T-helper 1 cell treated with Interleukin-12 subunit alpha and Interleukin-12 subunit beta and Interleukin-4 antibody, amounts not matched to agents 30 μg/mL and 1 μg/mL, for 36 hours (primary cell): ENCODE data around the gene LSM11.
A peak's percentile ranks its signal among the peaks of the same experiment; 100 is the strongest.
"Not testable (repeated sequence)": the region's sequence is repeated elsewhere in the genome, so short reads cannot be mapped to it uniquely, and the experiment has no call there.

Experiments used
- H3K27ac Mint-ChIP-seq: one replicate; pipeline ENCODE4 v1.8.0; 2021; ENCODE audit warnings: mild to moderate bottlenecking, mixed read lengths
- H3K27me3 Mint-ChIP-seq: one replicate; pipeline ENCODE4 v1.8.0; 2021; ENCODE audit warnings: low read depth, mixed read lengths
- H3K36me3 Mint-ChIP-seq: one replicate; pipeline ENCODE4 v1.8.0; 2021; ENCODE audit warnings: low read depth, mixed read lengths
- H3K4me1 Mint-ChIP-seq: one replicate; pipeline ENCODE4 v1.8.0; 2021; ENCODE audit warnings: low read depth, mixed read lengths
- H3K4me3 Mint-ChIP-seq: one replicate; pipeline ENCODE4 v1.8.0; 2021; ENCODE audit warnings: mild to moderate bottlenecking, moderate library complexity, mixed read lengths
- H3K9me3 Mint-ChIP-seq: one replicate; pipeline ENCODE4 v1.8.0; 2021; ENCODE audit warnings: mixed read lengths

LSM11 gene

DNA sequence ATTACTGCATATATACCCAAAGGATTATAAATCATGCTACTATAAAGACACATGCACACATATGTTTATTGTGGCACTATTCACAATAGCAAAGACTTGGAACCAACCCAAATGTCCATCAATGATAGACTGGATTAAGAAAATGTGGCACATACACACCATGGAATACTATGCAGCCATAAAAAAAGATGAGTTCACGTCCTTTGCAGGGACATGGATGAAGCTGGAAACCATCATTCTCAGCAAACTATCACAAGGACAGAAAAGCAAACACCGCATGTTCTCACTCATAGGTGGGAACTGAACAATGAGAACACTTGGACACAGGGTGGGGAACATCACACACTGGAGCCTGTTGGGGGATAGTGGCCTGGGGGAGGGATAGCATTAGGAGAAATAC is 16.9 kb upstream of the LSM11 start:
- H3K27ac Mint-ChIP-seq, H3K4me3 Mint-ChIP-seq, H3K4me1 Mint-ChIP-seq, H3K9me3 Mint-ChIP-seq, H3K36me3 Mint-ChIP-seq, H3K27me3 Mint-ChIP-seq: not testable (repeated sequence)

DNA sequence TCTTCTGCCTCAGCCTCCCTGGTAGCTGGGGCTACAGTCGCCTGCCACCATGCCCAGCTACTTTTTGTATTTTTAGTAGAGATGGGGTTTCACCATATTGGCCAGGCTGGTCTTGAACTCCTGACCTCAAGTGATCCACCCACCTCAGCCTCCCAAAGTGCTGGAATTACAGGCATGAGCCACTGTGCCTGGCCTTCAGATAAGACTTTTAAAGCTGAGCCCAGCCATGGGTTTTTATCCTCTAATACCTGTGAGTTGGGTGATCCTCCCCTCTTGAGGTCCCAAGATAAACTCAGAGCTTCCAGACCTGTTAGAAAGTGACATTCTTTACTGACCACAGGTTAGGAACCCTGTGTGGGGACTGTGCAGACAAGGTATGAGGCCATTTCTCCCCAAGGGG is 15.7 kb upstream of the LSM11 start:
- not testable (repeated sequence) for H3K27ac Mint-ChIP-seq, H3K36me3 Mint-ChIP-seq, H3K27me3 Mint-ChIP-seq, H3K4me3 Mint-ChIP-seq, H3K9me3 Mint-ChIP-seq
- H3K4me1 Mint-ChIP-seq = peaks cover 14% of the 10 kb centered on the region

DNA sequence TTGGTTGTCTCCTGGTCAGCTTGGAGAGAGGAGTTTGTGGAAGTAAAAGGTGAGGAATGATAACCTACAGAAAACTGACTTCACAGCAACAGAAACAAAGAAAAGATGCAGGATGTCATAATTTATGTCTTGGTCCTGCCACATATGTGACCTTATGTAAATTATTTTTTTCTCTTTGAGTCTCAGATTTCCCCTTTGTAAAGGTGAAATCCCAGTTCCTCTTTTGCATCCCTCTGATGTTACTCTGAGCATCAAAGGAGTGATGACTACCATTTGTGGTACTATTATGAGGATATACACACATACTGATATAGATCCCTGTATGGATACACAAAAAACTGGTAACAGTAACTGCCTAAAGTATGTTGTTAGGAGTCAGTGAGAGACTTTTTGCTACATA is 13.7 kb upstream of the LSM11 start:
- Mint-ChIP-seq H3K36me3 (peaks cover 4% of the 10 kb centered on the region), H3K27me3 (no peaks in the 10 kb centered on the region), H3K27ac (no peak overlapping the region), H3K9me3 (peaks cover 5% of the 10 kb centered on the region), H3K4me3 (no peak overlapping the region), H3K4me1 (peaks cover 15% of the 10 kb centered on the region)

DNA sequence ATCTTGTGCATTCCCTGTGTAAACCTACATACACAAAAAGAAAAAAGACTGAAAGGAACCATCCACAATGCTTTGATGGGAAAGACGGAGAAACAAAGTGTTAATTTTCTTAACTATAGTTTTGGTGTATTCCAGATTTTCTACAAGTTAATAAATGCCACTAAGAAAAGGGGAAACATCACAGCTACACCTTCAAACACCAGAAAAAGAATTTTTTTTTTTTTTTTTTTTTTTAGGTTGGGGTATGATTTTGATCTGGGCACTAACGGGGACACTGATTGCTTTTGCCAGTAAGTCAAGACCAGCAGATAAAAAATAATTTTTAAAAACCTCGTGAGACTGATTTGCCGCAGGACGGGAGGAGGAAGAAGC is 12.6 kb upstream of the LSM11 start:
- Mint-ChIP-seq H3K9me3 (no peaks in the 10 kb centered on the region), H3K4me3 (peak overlapping the region; percentile 89), H3K27me3 (no peaks in the 10 kb centered on the region), H3K4me1 (peaks cover 15% of the 10 kb centered on the region), H3K36me3 (peaks cover 5% of the 10 kb centered on the region), H3K27ac (peak overlapping the region; percentile 91)

DNA sequence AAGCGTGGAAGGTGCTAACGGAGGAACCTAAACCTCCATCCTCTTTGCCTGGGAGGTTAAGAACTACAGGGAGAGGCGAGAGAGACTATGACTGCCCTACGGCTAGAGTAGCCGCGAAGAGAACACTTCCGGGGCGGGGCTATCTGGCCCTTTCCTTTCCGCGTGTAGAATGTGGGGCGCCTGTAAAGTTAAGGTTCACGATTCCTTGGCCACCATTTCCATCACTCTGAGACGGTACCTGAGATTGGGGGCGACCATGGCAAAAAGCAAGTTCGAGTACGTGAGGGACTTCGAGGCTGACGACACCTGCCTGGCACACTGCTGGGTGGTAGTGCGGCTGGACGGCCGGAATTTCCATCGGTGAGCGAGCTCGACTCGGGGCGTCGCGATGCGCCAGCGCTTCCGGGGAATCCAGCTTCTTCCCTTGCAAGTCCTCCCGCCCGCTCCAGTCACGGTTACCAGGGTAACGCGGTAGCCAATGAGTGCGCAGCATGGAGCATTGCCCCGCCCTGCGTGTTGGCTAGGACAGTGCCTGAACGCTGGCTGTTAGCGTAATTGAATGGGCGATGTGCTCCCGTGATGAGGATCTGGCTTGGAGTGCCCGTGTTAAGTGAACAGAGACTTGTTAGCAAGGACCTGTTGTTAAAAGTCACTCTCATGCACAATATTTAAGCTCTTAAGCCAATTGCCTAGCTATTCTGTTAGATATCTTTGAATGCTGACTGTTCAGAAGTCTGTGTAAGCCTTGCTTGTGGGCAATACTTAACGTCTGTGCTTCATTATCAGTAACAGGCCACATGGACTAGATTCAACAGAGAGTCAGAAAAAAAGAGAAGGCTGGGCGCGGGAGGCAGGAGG is 12.0 kb upstream of the LSM11 start, which contains the start of gene THG1L:
Gene THG1L (plus strand): TSS at position 149 of the 858 bp plus-strand sequence. CDS start 21 bp downstream, at position 170.
- Mint-ChIP-seq H3K36me3 (peaks cover 5% of the 10 kb centered on the region), H3K27ac (peak within 1 kb of the TSS; percentile 91), H3K4me3 (peak within 1 kb of the TSS; percentile 89), H3K4me1 (peaks cover 15% of the 10 kb centered on the region), H3K27me3 (no peaks in the 10 kb centered on the region), H3K9me3 (no peaks in the 10 kb centered on the region)

DNA sequence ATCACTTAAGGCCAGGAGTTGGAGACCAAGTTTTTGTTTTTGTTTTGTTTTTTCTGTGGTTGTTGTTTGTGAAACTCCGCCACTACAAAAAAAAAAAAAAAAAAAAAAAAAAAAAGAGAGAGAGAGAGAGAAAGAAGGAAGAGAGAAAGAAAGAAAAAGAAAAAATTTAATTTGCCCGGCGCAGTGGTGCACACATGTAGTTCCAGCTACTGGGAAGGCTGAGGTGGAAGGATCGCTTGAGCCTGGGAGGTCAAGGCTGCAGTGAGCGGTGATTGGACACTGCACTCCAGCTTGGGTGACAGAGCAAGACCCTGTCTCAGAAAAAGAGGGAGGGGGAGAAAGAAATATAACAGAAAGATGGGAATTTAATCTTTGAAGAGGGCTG is 11.4 kb upstream of the LSM11 start:
- Mint-ChIP-seq H3K4me1 (peaks cover 15% of the 10 kb centered on the region), H3K4me3 (peak overlapping the region; percentile 89), H3K36me3 (peaks cover 5% of the 10 kb centered on the region), H3K27ac (peak overlapping the region; percentile 41), H3K9me3 (no peaks in the 10 kb centered on the region), H3K27me3 (no peaks in the 10 kb centered on the region)

DNA sequence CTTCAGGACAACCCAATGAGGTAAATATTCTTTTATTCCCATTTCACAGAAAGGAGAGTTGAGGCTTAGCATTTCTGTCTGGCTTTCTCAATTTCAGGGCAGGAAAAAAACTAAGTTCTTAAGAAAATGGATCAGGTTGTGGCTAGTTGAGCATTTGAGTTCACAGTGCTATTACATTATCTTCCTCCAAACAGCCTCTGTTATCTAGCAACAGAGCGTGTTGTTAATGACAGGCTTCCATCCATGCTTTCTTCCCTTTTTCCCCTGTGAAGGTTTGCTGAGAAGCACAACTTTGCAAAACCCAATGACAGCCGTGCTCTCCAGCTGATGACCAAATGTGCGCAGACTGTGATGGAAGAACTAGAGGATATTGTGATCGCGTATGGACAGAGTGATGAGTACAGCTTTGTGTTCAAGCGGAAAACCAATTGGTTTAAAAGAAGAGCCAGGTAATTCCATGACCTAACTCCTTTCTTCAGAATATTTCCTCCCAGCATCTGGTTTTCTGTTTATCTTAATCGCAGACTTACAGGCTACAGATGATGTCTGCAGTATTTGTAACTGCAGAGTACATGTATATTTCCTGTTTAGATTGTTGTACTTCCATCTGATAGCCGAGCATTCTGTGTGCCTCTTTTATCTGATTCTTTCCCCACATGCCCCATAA is 10.8 kb upstream of the LSM11 start:
- Mint-ChIP-seq H3K4me3 (no peak overlapping the region), H3K4me1 (peaks cover 15% of the 10 kb centered on the region), H3K27me3 (no peaks in the 10 kb centered on the region), H3K27ac (peak overlapping the region; percentile 22), H3K9me3 (no peaks in the 10 kb centered on the region), H3K36me3 (peaks cover 7% of the 10 kb centered on the region)

DNA sequence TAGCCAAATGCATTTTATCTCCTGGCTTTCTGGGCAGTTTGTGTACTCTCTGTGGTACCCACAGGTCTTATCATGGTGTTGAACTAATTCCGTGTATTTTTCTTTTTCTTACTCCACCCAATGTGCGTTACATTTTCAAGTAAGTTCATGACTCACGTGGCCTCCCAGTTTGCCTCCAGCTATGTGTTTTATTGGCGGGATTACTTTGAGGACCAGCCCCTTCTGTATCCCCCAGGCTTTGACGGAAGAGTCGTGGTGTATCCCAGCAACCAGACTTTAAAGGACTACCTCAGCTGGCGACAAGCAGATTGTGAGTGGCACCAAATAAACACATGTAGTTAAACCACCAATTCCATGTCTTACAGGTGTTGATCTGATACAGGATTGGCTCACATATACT is 9.1 kb upstream of the LSM11 start:
- Mint-ChIP-seq H3K36me3 (peaks cover 7% of the 10 kb centered on the region), H3K9me3 (no peaks in the 10 kb centered on the region), H3K27ac (no peak overlapping the region), H3K27me3 (no peaks in the 10 kb centered on the region), H3K4me1 (peaks cover 15% of the 10 kb centered on the region), H3K4me3 (no peak overlapping the region)

DNA sequence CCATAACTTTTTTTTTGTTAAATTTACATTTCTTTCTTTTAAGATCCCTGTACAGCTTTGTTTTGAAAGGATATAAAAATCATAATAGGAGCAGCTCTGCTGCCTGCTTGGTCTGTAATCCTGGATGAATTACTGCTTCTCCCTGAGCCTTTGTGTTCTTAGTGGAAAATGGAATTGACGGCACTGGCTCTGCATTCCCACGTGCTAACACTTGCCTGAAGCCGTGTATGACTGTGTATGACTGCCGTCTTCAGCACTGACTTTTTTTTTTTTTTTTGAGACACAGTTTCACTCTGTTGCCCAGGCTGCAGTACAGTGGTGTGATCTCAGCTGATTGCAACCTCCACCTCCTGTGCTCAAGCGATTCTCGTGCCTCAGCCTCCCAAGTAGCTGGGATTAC is 7.5 kb upstream of the LSM11 start:
- no peaks in the 10 kb centered on the region for H3K27me3 Mint-ChIP-seq
- H3K9me3 Mint-ChIP-seq = no peaks in the 10 kb centered on the region
- peaks cover 7% of the 10 kb centered on the region for H3K36me3 Mint-ChIP-seq
- H3K4me1 Mint-ChIP-seq = peaks cover 16% of the 10 kb centered on the region
- H3K4me3 Mint-ChIP-seq = no peak overlapping the region
- H3K27ac Mint-ChIP-seq = no peak overlapping the region

DNA sequence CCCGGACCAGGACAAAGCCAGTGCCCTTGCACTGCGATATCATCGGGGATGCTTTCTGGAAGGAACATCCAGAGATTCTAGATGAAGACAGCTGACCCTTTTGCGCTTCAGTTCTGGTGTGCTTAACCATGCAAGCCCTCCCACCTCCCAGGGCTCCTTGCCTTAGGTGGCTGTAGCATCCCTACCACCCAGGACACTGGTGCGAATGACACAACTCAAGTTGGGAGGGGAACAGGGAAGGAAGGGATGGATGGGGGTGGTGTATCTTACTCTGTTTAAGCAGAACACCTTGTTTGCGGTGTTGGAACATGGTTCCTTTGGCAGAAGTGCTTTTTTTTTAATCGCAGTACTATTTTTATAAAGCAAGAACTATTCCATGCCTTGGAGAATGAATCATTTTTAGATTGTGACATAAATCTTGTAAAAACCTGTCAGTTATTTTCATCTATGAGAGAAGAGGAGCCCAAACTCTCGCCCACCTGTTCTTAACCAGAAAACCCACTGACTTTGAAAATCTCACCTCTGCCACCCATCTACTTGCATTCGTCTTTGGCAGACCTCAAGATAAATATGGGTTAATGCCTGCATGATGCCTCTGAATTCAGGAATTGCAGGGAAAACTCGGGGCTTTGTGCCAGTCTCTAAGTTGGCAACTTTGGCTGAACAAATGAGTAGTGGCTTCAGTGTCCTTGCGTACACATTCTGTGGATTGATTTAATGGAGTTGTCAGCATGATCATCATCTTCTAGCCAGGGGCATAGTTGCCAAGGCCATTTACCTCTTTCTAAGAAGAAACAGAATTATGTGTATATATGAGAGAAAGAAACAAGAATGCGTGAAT is 3.9 kb upstream of the LSM11 start:
- no peak overlapping the region for H3K27ac Mint-ChIP-seq
- H3K4me3 Mint-ChIP-seq = no peak overlapping the region
- peaks cover 6% of the 10 kb centered on the region for H3K36me3 Mint-ChIP-seq
- H3K9me3 Mint-ChIP-seq = no peaks in the 10 kb centered on the region
- peaks cover 15% of the 10 kb centered on the region for H3K4me1 Mint-ChIP-seq
- H3K27me3 Mint-ChIP-seq = no peaks in the 10 kb centered on the region

DNA sequence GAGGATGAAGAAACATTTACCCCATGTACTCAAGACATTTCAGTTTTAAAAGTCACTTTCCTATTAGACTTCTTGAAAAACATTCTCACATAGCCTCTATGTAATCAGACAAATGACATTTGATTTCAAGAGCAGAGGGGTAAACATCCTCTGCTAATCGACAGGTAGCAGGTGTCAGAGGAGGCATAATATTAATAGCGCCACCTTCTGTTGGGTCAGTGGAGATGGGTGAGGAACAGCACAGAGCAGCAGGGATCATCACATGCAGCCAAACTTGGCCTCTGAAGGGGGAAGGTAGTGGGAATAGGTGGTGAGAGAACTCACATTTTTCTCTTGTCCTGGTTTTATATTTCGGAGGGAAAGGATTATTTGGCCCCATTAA is 3.3 kb upstream of the LSM11 start:
- no peaks in the 10 kb centered on the region for H3K27me3 Mint-ChIP-seq
- H3K4me3 Mint-ChIP-seq = no peak overlapping the region
- no peaks in the 10 kb centered on the region for H3K9me3 Mint-ChIP-seq
- H3K4me1 Mint-ChIP-seq = peaks cover 19% of the 10 kb centered on the region
- peaks cover 5% of the 10 kb centered on the region for H3K36me3 Mint-ChIP-seq
- H3K27ac Mint-ChIP-seq = no peak overlapping the region

DNA sequence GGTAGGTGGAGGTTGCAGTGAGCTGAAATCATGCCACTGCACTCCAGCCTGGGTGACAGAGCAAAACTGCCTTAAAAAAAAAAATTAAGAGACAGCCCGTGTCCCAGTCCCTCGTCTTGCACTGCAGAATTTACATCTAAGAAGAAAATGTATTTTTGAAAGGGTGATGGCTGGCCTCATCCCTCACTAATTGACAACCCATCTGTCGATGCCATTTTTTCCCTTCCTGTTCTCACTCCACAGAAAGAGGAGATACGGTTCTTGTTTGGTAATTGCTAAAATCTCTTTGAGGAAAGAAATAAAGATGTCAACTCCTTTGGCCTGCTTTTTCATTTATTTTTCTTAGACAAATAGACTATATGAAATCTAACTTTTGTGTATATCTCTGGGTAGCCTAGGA is 2.4 kb upstream of the LSM11 start:
- Mint-ChIP-seq H3K4me1 (peaks cover 23% of the 10 kb centered on the region), H3K36me3 (peaks cover 7% of the 10 kb centered on the region), H3K4me3 (no peak overlapping the region), H3K9me3 (no peaks in the 10 kb centered on the region), H3K27me3 (no peaks in the 10 kb centered on the region), H3K27ac (no peak overlapping the region)

DNA sequence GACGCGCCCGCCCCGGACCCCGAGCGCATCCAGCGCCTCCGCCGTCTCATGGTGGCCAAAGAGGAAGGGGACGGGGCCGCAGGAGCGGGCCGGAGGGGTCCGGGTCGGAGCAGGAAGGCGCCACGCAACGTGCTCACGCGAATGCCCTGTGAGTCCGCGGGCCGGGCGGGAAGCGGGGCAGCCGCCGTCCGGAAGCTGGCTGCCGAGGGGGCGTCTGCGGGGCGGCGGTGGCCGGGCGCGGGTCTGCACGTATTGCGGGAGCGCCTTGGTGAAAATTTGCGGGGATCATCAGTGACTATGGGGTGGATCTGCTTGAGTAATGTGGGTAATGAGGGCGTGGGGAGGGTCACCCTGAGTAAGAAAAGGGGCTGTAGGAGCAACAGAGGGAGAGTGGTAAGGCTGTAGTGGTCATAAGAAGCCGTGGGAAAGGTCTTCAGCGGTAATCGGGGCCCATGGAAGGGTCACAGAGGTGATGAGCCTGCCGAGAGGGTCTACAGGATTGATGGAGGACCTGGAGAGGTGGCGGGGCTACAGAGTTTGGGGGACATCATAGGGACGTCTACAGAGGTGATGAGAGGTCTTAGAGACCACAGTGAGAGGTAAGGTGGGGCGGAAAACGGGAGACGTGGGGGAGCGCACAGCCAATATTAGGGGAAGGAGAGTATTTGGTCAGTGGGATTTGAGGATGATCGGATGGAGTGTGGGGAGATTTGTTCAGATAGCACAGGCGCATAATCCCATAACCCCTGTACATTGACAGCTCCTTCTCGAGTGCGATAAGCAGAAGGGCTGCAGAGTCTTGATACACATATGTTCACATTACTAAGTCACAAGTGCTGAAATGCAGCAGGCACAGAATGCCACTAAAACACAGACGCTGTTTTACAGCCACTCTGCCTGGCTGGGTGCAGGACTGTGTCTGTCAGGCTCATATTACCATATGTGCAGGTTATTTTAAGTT is 819 bp downstream of the LSM11 start:
- Mint-ChIP-seq H3K4me1 (peaks cover 31% of the 10 kb centered on the region), H3K4me3 (peak overlapping the region; percentile 92), H3K36me3 (peaks cover 4% of the 10 kb centered on the region), H3K27ac (peak overlapping the region; percentile 78), H3K9me3 (no peaks in the 10 kb centered on the region), H3K27me3 (no peaks in the 10 kb centered on the region)

DNA sequence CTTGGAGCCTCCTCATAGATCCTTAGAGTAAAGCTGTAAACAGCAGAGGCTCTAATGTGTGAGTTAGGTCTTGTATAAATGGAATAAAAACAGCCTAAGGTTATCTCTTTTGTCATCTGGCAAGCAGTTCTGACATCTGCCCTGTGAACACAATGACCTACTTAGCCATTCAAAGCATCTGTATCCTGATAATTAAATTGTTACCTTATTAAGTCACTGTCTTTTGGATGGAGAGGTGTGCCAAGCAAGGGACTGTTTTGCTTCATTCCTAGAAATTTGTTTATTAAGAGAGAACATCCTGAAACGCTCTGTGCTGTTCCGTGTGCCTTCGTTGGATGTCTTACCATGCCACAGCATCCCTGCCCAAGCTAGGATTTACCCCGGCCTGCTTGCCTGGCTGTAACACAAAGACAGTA is 1.5 kb downstream of the LSM11 start:
- H3K4me3 Mint-ChIP-seq = peak overlapping the region; percentile 92
- H3K27me3 Mint-ChIP-seq = no peaks in the 10 kb centered on the region
- peaks cover 30% of the 10 kb centered on the region for H3K4me1 Mint-ChIP-seq
- H3K36me3 Mint-ChIP-seq = peaks cover 4% of the 10 kb centered on the region
- no peaks in the 10 kb centered on the region for H3K9me3 Mint-ChIP-seq
- H3K27ac Mint-ChIP-seq = no peak overlapping the region
